ENCODE results near the gene PHC1.

DNA sequence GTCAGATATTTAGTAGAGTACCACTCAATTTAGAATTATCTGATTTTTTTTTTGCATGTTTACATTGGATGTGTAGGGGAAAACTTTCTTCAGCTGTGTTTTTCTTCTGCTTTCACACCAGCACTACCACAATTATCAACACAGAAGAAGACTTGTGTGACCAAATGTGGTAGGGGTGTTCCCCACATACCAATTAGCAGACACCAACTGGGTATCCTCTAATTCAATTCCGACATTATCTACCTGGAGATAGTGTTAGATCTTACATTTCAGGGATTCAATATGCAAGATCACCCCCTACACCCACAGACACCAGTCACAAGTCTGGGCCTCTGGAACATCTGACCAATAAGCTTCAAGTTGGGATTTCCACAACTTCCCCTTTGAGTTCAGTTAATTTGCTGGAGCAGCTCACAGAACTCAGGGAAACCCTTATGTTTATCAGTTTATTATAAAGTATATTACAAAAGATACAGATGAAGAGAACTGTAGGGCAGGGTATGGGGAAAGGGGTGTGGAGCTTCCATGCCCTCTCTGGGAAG lies 71.0 kb downstream of the PHC1 start:
- TF ChIP-seq, protein P1, sequence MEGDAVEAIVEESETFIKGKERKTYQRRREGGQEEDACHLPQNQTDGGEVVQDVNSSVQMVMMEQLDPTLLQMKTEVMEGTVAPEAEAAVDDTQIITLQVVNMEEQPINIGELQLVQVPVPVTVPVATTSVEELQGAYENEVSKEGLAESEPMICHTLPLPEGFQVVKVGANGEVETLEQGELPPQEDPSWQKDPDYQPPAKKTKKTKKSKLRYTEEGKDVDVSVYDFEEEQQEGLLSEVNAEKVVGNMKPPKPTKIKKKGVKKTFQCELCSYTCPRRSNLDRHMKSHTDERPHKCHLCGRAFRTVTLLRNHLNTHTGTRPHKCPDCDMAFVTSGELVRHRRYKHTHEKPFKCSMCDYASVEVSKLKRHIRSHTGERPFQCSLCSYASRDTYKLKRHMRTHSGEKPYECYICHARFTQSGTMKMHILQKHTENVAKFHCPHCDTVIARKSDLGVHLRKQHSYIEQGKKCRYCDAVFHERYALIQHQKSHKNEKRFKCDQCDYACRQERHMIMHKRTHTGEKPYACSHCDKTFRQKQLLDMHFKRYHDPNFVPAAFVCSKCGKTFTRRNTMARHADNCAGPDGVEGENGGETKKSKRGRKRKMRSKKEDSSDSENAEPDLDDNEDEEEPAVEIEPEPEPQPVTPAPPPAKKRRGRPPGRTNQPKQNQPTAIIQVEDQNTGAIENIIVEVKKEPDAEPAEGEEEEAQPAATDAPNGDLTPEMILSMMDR (IDR thresholded peaks at IDR 0.05): no peak
- TF ChIP-seq EZH2 (IDR thresholded peaks at IDR 0.05; ENCODE audit: borderline replicate concordance, insufficient read depth, low read depth, low read length, poor library complexity, severe bottlenecking): no peak

Data from B cell (primary cell).